ENCODE results near the gene STOM.

DNA sequence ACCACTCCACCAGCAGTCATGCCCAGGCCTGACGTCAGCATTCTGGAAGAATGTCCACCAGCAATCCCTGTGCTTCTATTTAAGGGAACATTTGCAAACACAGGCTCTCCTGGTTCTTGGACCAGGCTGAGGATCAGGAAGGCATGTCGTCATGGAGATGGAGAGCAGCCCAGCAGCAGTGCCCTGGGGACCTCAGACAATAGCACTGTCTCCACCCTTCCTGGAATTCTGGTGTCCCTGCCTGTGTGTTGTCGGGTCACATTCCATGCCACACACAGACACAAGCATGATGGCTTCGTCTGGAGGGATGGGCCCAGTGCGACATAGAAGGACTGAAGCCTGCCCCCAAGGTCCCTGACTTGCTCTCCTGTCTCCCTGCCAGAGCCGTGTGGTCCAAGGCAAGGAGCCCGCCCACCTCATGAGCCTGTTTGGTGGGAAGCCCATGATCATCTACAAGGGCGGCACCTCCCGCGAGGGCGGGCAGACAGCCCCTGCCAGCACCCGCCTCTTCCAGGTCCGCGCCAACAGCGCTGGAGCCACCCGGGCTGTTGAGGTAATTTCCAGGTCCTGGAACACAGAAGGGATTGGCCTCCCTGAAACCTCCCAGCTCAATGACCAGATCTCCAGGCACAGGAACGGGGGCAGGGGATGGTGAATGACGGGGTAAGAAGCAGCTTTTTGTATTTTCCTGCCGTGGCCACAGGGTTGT lies 43.8 kb downstream of the STOM start:
- TF ChIP-seq, protein P1, sequence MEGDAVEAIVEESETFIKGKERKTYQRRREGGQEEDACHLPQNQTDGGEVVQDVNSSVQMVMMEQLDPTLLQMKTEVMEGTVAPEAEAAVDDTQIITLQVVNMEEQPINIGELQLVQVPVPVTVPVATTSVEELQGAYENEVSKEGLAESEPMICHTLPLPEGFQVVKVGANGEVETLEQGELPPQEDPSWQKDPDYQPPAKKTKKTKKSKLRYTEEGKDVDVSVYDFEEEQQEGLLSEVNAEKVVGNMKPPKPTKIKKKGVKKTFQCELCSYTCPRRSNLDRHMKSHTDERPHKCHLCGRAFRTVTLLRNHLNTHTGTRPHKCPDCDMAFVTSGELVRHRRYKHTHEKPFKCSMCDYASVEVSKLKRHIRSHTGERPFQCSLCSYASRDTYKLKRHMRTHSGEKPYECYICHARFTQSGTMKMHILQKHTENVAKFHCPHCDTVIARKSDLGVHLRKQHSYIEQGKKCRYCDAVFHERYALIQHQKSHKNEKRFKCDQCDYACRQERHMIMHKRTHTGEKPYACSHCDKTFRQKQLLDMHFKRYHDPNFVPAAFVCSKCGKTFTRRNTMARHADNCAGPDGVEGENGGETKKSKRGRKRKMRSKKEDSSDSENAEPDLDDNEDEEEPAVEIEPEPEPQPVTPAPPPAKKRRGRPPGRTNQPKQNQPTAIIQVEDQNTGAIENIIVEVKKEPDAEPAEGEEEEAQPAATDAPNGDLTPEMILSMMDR (IDR thresholded peaks at IDR 0.05; ENCODE audit: low read depth, low read length), result no peak
- TF ChIP-seq POLR2A (IDR thresholded peaks at IDR 0.05; ENCODE audit: extremely low read depth, insufficient read length) (no peak), MYC (IDR thresholded peaks at IDR 0.05; ENCODE audit: low read depth, low read length) (no peak)
- TF ChIP-seq, protein P2, sequence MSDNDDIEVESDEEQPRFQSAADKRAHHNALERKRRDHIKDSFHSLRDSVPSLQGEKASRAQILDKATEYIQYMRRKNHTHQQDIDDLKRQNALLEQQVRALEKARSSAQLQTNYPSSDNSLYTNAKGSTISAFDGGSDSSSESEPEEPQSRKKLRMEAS (IDR thresholded peaks at IDR 0.05; ENCODE audit: low read depth, low read length), result no peak
